HEK293 (cell line): Measurements from ENCODE around the gene ETV7.

Experiments
- CTCF ChIA-PET: fragments of 350-600 bp; formaldehyde crosslinking; extraction: SDS; loops from one replicate; lab custom pipeline; 2021; ENCODE audit warnings: antibody characterized with exemption; lab: Yijun Ruan, JAX
- POLR2A ChIA-PET: fragments of 300-600 bp; formaldehyde crosslinking; extraction: SDS; loops from one replicate; lab custom pipeline; 2020; ENCODE audit warnings: antibody characterized with exemption, inconsistent platforms; lab: Yijun Ruan, JAX
- H3K27ac ChIP-seq: fragments of 200-500 bp; sonication (Bioruptor generic); 2 replicates; pipeline ENCODE4 v1.5.1; 2014; ENCODE audit warnings: low read depth, low read length, control low read depth, inconsistent platforms; ENCODE audit errors: extremely low read depth
- H3K36me3 ChIP-seq, 2 experiments: fragments of 200-500 bp in 1 of 2; sonication (Bioruptor generic) in 1 of 2; 1 replicate in 1 of 2; 2 replicates in 1 of 2; pipeline ENCODE4 v1.5.1; 2014 to 2017; ENCODE audit warnings: inconsistent platforms in 2 of 2, low read length in 2 of 2; ENCODE audit not compliant: control insufficient read depth in 2 of 2, insufficient read depth in 1 of 2
- H3K4me1 ChIP-seq: fragments of 200-500 bp; sonication (Bioruptor generic); 2 replicates; pipeline ENCODE4 v1.5.1; 2014; ENCODE audit warnings: mild to moderate bottlenecking, low read length, inconsistent platforms; ENCODE audit not compliant: control insufficient read depth, insufficient read depth
- H3K4me3 ChIP-seq: 2 replicates; pipeline ENCODE4 v1.5.1; 2011; ENCODE audit warnings: low read depth, mild to moderate bottlenecking, control low read depth, low read length, moderate library complexity
- H3K9me3 ChIP-seq: fragments of 200-500 bp; sonication (Bioruptor generic); 2 replicates; pipeline ENCODE4 v1.5.1; 2014; ENCODE audit warnings: low read depth, low read length, inconsistent platforms; ENCODE audit not compliant: control insufficient read depth, insufficient read depth
- EGR2 ChIP-seq: fragments of 450-650 bp; formaldehyde crosslinking; IDR thresholded peaks from 2 replicates; pipeline ENCODE4 v1.5.1; 2016; ENCODE audit warnings: low read depth, missing biosample characterization, missing genetic modification characterization
- HOXA7 ChIP-seq: sonication (generic); formaldehyde crosslinking; IDR thresholded peaks from 2 replicates; pipeline ENCODE4 v1.8.1; 2022; ENCODE audit warnings: missing genetic modification reagents, borderline replicate concordance
- KLF10 ChIP-seq: fragments of 450-650 bp; IDR thresholded peaks from 2 replicates; pipeline ENCODE4 v1.5.1; 2018; ENCODE audit warnings: missing biosample characterization, mild to moderate bottlenecking, missing genetic modification characterization
- PATZ1 ChIP-seq: fragments of 450-650 bp; formaldehyde crosslinking; IDR thresholded peaks from 2 replicates; pipeline ENCODE4 v1.5.1; 2016; ENCODE audit warnings: missing biosample characterization, missing genetic modification characterization
- SP2 ChIP-seq: fragments of 450-650 bp; formaldehyde crosslinking; IDR thresholded peaks from 2 replicates; pipeline ENCODE4 v1.5.1; 2016; ENCODE audit warnings: missing biosample characterization, missing genetic modification characterization
- ZFHX2 ChIP-seq: fragments of 450-650 bp; formaldehyde crosslinking; conservative IDR thresholded peaks from 2 replicates; pipeline ENCODE4 v1.5.1; 2016; ENCODE audit warnings: missing biosample characterization, missing genetic modification characterization
- ZIC2 ChIP-seq: fragments of 450-650 bp; formaldehyde crosslinking; IDR thresholded peaks from 2 replicates; pipeline ENCODE4 v1.5.1; 2016; ENCODE audit warnings: missing biosample characterization, missing genetic modification characterization
- ZNF175 ChIP-seq: fragments of 450-650 bp; formaldehyde crosslinking; IDR thresholded peaks from 2 replicates; pipeline ENCODE4 v1.5.1; 2016; ENCODE audit warnings: missing biosample characterization, missing genetic modification characterization
- ZNF18 ChIP-seq: fragments of 450-650 bp; formaldehyde crosslinking; IDR thresholded peaks from 2 replicates; pipeline ENCODE4 v1.5.1; 2016; ENCODE audit warnings: missing biosample characterization, missing genetic modification characterization
- ZNF280C ChIP-seq: fragments of 450-650 bp; formaldehyde crosslinking; IDR thresholded peaks from 2 replicates; pipeline ENCODE4 v1.5.1; 2016; ENCODE audit warnings: missing biosample characterization, missing genetic modification characterization
- ZNF280D ChIP-seq: fragments of 450-650 bp; formaldehyde crosslinking; IDR thresholded peaks from 2 replicates; pipeline ENCODE4 v1.5.1; 2016; ENCODE audit warnings: missing biosample characterization, missing genetic modification characterization
- ZNF473 ChIP-seq: fragments of 450-650 bp; formaldehyde crosslinking; IDR thresholded peaks from 2 replicates; pipeline ENCODE4 v1.5.1; 2017; ENCODE audit warnings: missing biosample characterization, missing genetic modification characterization
- ZNF558 ChIP-seq: fragments of 450-650 bp; formaldehyde crosslinking; IDR thresholded peaks from 2 replicates; pipeline ENCODE4 v1.5.1; 2016; ENCODE audit warnings: missing biosample characterization, missing genetic modification characterization
- ZNF654 ChIP-seq: fragments of 450-650 bp; formaldehyde crosslinking; IDR thresholded peaks from 2 replicates; pipeline ENCODE4 v1.5.1; 2016; ENCODE audit warnings: low read depth, missing biosample characterization, missing genetic modification characterization
- ZNF660 ChIP-seq: fragments of 450-650 bp; IDR thresholded peaks from 2 replicates; pipeline ENCODE4 v1.5.1; 2018; ENCODE audit warnings: missing biosample characterization, mild to moderate bottlenecking, missing genetic modification characterization
- ZNF670 ChIP-seq: fragments of 450-650 bp; formaldehyde crosslinking; IDR thresholded peaks from 2 replicates; pipeline ENCODE4 v1.5.1; 2016; ENCODE audit warnings: missing biosample characterization, missing genetic modification characterization, low read depth

Gene ETV7

GRCh38 chr6:36340618-36341454 lies 46.6 kb downstream of the ETV7 start (continued):
- TF ChIP-seq ZNF660 (peak; percentile 63; the same call in 1 of the 2 replicates), ZNF18 (tag by site-specific recombination) (no peak), ZNF280C (tag by site-specific recombination) (no peak), HOXA7 (CRISPR knock-in tag) (no peak), ZNF175 (tag by site-specific recombination) (no peak), ZNF558 (tag by site-specific recombination) (no peak), KLF10 (no peak), SP2 (tag by site-specific recombination) (no peak), ZNF654 (tag by site-specific recombination) (peak; percentile 15; the same call in 1 of the 2 replicates), ZNF473 (tag by site-specific recombination) (no peak), ZNF280D (tag by site-specific recombination) (0 out of 2 replicates have a peak, but pooled peaks have one; percentile 14), ZIC2 (no peak), PATZ1 (tag by site-specific recombination) (peak; percentile 44), ZNF670 (no peak)

- no peaks in the 10 kb centered on the region for H3K36me3 ChIP-seq
- H3K9me3 ChIP-seq = no peaks in the 10 kb centered on the region
- no peak overlapping the region for H3K4me3 ChIP-seq
- 0 out of 2 replicates have a peak, but pooled peaks have one; percentile 10 for TF ChIP-seq ZFHX2 (tag by site-specific recombination)
- TF ChIP-seq EGR2 = no peak
- no peaks in the 10 kb centered on the region for H3K4me1 ChIP-seq
- H3K27ac ChIP-seq = no peak overlapping the region
- ChIA-PET POLR2A (interaction anchor here (1.4 kb wide), 1 partner anchor 11 kb away, joined by 5 read pairs; no protein-coding TSS in a partner anchor), CTCF (interaction anchor here (0.6 to 17.7 kb wide), 21 partner anchors 9 to 443 kb away, joined by 3 to 234 read pairs (median 5); no protein-coding TSS in a partner anchor)
These were observed 47.2 kb downstream of the ETV7 start for GRCh38 chr6:36340306-36340617.
